H9 (cell line): ENCODE results near the gene DDX1. TPM values are rescaled to one million over a fixed set of nuclear protein-coding genes. Genes with fewer than 3 reads are reported as not detected.

ENCODE experiments used
- DNase-seq: peaks from one replicate; pipeline ENCODE4 v3.0.0-alpha.2; 2017
- H2AFZ ChIP-seq: one replicate; pipeline ENCODE4 v1.6.1; 2013; ENCODE audit warnings: mild to moderate bottlenecking, low read length, control low read depth, moderate library complexity
- H2AK5ac ChIP-seq: 2 replicates; pipeline ENCODE4 v1.6.1; 2013; ENCODE audit warnings: low read length, control low read depth, mixed read lengths; ENCODE audit not compliant: insufficient read length
- H2BK120ac ChIP-seq: one replicate; pipeline ENCODE4 v1.6.1; 2013; ENCODE audit warnings: low read depth, mild to moderate bottlenecking, low read length, control low read depth, inconsistent platforms; ENCODE audit not compliant: poor library complexity, severe bottlenecking
- H2BK12ac ChIP-seq: 2 replicates; pipeline ENCODE4 v1.6.1; 2013; ENCODE audit warnings: low read length, control low read depth, mixed read lengths, low read depth; ENCODE audit not compliant: insufficient read length
- H2BK15ac ChIP-seq: 2 replicates; pipeline ENCODE4 v1.6.1; 2013; ENCODE audit warnings: low read depth, low read length, control low read depth
- H2BK20ac ChIP-seq: one replicate; pipeline ENCODE4 v1.6.1; 2013; ENCODE audit warnings: low read depth, mild to moderate bottlenecking, low read length, control low read depth, inconsistent platforms; ENCODE audit not compliant: poor library complexity, severe bottlenecking
- H2BK5ac ChIP-seq: 2 replicates; pipeline ENCODE4 v1.6.1; 2013; ENCODE audit warnings: low read length, control low read depth, mixed read lengths; ENCODE audit not compliant: insufficient read length
- H3K14ac ChIP-seq: 2 replicates; pipeline ENCODE4 v1.6.1; 2013; ENCODE audit warnings: low read length, control low read depth; ENCODE audit not compliant: insufficient read depth
- H3K18ac ChIP-seq: 2 replicates; pipeline ENCODE4 v1.6.1; 2013; ENCODE audit warnings: low read depth, mild to moderate bottlenecking, mixed read lengths, low read length, control low read depth; ENCODE audit not compliant: insufficient read length
- H3K23ac ChIP-seq: 2 replicates; pipeline ENCODE4 v1.6.1; 2013; ENCODE audit warnings: low read length, control low read depth, mixed read lengths, low read depth; ENCODE audit not compliant: insufficient read length
- H3K23me2 ChIP-seq: 2 replicates; pipeline ENCODE4 v1.6.1; 2013; ENCODE audit warnings: low read depth, mild to moderate bottlenecking, mixed read lengths, low read length, control low read depth; ENCODE audit not compliant: insufficient read length, poor library complexity, severe bottlenecking
- H3K27ac ChIP-seq: 2 replicates; pipeline ENCODE4 v1.5.1; 2013; ENCODE audit warnings: low read length, control low read depth, mixed read lengths, low read depth; ENCODE audit not compliant: insufficient read length
- H3K27me3 ChIP-seq: 2 replicates; pipeline ENCODE4 v1.6.1; 2013; ENCODE audit warnings: low read length, control low read depth, inconsistent platforms; ENCODE audit not compliant: insufficient read depth
- H3K4ac ChIP-seq: 2 replicates; pipeline ENCODE4 v1.6.1; 2013; ENCODE audit warnings: low read depth, mild to moderate bottlenecking, control low read depth, inconsistent platforms, low read length, moderate library complexity
- H3K4me1 ChIP-seq: 2 replicates; pipeline ENCODE4 v1.6.1; 2013; ENCODE audit warnings: low read length, control low read depth, inconsistent platforms; ENCODE audit not compliant: insufficient read depth
- H3K4me2 ChIP-seq: 2 replicates; pipeline ENCODE4 v1.6.1; 2013; ENCODE audit warnings: low read length, control low read depth, mixed read lengths; ENCODE audit not compliant: insufficient read length, insufficient read depth
- H3K56ac ChIP-seq: 2 replicates; pipeline ENCODE4 v1.6.1; 2013; ENCODE audit warnings: low read depth, mild to moderate bottlenecking, mixed read lengths, low read length, control low read depth; ENCODE audit not compliant: insufficient read length
- H3K79me1 ChIP-seq: 2 replicates; pipeline ENCODE4 v1.6.1; 2013; ENCODE audit warnings: low read depth, mild to moderate bottlenecking, moderate library complexity, low read length, control low read depth, inconsistent platforms; ENCODE audit not compliant: insufficient read depth, poor library complexity, severe bottlenecking
- H3K79me2 ChIP-seq: 2 replicates; pipeline ENCODE4 v1.6.1; 2013; ENCODE audit warnings: low read length, control low read depth, inconsistent platforms; ENCODE audit not compliant: insufficient read depth
- H3K9ac ChIP-seq: 2 replicates; pipeline ENCODE4 v1.6.1; 2013; ENCODE audit warnings: low read length, control low read depth, mixed read lengths; ENCODE audit not compliant: insufficient read length; ENCODE audit errors: extremely low read depth
- H3K9me3 ChIP-seq: one replicate; pipeline ENCODE4 v1.6.1; 2013; ENCODE audit warnings: low read depth, low read length, inconsistent platforms; ENCODE audit not compliant: control insufficient read depth
- H3T11ph ChIP-seq: one replicate; pipeline ENCODE4 v1.6.1; 2013; ENCODE audit warnings: mild to moderate bottlenecking, low read length, control low read depth, inconsistent platforms
- H4K20me1 ChIP-seq: one replicate; pipeline ENCODE4 v1.6.1; 2013; ENCODE audit not compliant: control insufficient read depth, insufficient read length, insufficient read depth
- H4K5ac ChIP-seq: 2 replicates; pipeline ENCODE4 v1.6.1; 2013; ENCODE audit warnings: low read depth, mild to moderate bottlenecking, mixed read lengths, low read length, control low read depth; ENCODE audit not compliant: insufficient read length
- H4K8ac ChIP-seq: replicated peaks from 2 replicates; pipeline ENCODE4 v1.6.1; 2013; ENCODE audit warnings: low read length, control low read depth, mixed read lengths, low read depth; ENCODE audit not compliant: insufficient read length
- H4K91ac ChIP-seq: 2 replicates; pipeline ENCODE4 v1.6.1; 2013; ENCODE audit warnings: low read depth, mild to moderate bottlenecking, moderate library complexity, mixed read lengths, low read length, control low read depth; ENCODE audit not compliant: insufficient read length
- H3K27ac Mint-ChIP-seq, 3 experiments: 2 replicates in 2 of 3; 3 replicates in 1 of 3; pipeline ENCODE4 v1.8.0; 2020 to 2021; ENCODE audit warnings: mixed read lengths in 3 of 3, mild to moderate bottlenecking in 1 of 3, moderate library complexity in 1 of 3
- H3K27me3 Mint-ChIP-seq: 2 replicates; pipeline ENCODE4 v1.8.0; 2021; ENCODE audit warnings: low read depth, mild to moderate bottlenecking, moderate library complexity, mixed read lengths
- H3K36me3 Mint-ChIP-seq, 3 experiments: 2 replicates in 2 of 3; 3 replicates in 1 of 3; pipeline ENCODE4 v1.8.0; 2020 to 2021; ENCODE audit warnings: low read depth in 3 of 3, mixed read lengths in 3 of 3; ENCODE audit not compliant: insufficient read depth in 1 of 3
- H3K4me1 Mint-ChIP-seq, 2 experiments: 2 replicates each; pipeline ENCODE4 v1.8.0; 2020; ENCODE audit warnings: mixed read lengths in 2 of 2
- H3K4me3 Mint-ChIP-seq, 2 experiments: 2 replicates in 1 of 2; 3 replicates in 1 of 2; pipeline ENCODE4 v1.8.0; 2020 to 2021; ENCODE audit warnings: mild to moderate bottlenecking in 2 of 2, mixed read lengths in 2 of 2, moderate library complexity in 1 of 2
- H3K9me3 Mint-ChIP-seq, 2 experiments: 2 replicates in 1 of 2; 3 replicates in 1 of 2; pipeline ENCODE4 v1.8.0; 2020; ENCODE audit warnings: mild to moderate bottlenecking in 2 of 2, mixed read lengths in 2 of 2, moderate library complexity in 1 of 2
- WGBS: extraction: QIAGEN DNeasy Blood & Tissue Kit; methylation state at CpG from one replicate; pipeline ENCODE4 v1.1.7; 2013; ENCODE audit warnings: missing lambda C conversion rate, low lambda C conversion rate, mixed read lengths; ENCODE audit not compliant: insufficient read length; ENCODE audit errors: extremely low coverage; 5-methylcytosine and 5-hydroxymethylcytosine counted together
- total RNA-seq: library from RNA; stranded (reverse); gene quantifications from 2 replicates; pipeline ENCODE4 v1.2.1, GENCODE V29; 2021
- TF ChIP-seq, protein P1 (sequence below): fragments of 200-600 bp; sonication (generic); conservative IDR thresholded peaks from 3 replicates; pipeline ENCODE4 v1.8.0; 2021; ENCODE audit warnings: antibody characterized with exemption, mild to moderate bottlenecking

The DDX1 gene
- total RNA-seq, 1 experiment from 2014 or later = 120 TPM

DNA sequence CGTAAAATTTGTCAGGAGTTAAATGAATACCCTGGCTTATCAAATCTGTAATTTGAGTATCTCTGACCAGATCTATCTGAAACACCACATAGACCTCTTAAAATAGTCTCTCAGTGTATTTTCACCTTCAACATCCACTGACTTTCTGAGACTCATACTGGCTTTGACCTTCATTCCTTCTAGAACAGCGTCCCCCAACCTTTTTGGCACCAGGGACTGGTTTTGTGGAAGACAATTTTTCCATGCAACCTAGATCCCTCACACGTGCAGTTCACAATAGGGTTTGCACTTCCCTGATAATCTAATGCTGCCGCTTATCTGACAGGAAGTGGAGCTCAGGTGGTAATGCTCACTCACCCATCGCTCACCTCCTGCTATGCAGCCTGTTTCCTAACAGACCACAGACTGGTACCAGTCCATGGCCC lies 33.8 kb upstream of the DDX1 start:
- no peak overlapping the region for H4K8ac ChIP-seq
- H3K79me2 ChIP-seq = no peaks in the 10 kb centered on the region; the same call in 1 of the 2 replicates
- no peak overlapping the region for H3K56ac ChIP-seq
- 0 out of 2 replicates have a peak, but pooled peaks cover 3% of the 10 kb centered on the region for H3K4me1 ChIP-seq
- Mint-ChIP-seq H3K36me3 (peaks cover 0 to 2% (median 0%) of the 10 kb centered on the region in 3 experiments; a peak in 1 of 7 replicates), H3K9me3 (no peaks in the 10 kb centered on the region), H3K4me3 (no peak overlapping the region), H3K27me3 (no peaks in the 10 kb centered on the region), H3K27ac (no peak overlapping the region), H3K4me1 (peaks cover 13 to 20% of the 10 kb centered on the region in 2 experiments)
- peaks cover 12% of the 10 kb centered on the region for H3K23me2 ChIP-seq
- no CpG with 5 or more reads among the region's 5 CpGs for WGBS
- H3K4me2 ChIP-seq = no peak overlapping the region
- no peak overlapping the region for H2AK5ac ChIP-seq
- H2AFZ ChIP-seq = no peak overlapping the region
- no peak overlapping the region for H4K91ac ChIP-seq
- H3K9me3 ChIP-seq = no peaks in the 10 kb centered on the region
- TF ChIP-seq, protein P1, sequence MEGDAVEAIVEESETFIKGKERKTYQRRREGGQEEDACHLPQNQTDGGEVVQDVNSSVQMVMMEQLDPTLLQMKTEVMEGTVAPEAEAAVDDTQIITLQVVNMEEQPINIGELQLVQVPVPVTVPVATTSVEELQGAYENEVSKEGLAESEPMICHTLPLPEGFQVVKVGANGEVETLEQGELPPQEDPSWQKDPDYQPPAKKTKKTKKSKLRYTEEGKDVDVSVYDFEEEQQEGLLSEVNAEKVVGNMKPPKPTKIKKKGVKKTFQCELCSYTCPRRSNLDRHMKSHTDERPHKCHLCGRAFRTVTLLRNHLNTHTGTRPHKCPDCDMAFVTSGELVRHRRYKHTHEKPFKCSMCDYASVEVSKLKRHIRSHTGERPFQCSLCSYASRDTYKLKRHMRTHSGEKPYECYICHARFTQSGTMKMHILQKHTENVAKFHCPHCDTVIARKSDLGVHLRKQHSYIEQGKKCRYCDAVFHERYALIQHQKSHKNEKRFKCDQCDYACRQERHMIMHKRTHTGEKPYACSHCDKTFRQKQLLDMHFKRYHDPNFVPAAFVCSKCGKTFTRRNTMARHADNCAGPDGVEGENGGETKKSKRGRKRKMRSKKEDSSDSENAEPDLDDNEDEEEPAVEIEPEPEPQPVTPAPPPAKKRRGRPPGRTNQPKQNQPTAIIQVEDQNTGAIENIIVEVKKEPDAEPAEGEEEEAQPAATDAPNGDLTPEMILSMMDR = no peak
- no peak overlapping the region for H3K18ac ChIP-seq
- peaks cover 6% of the 10 kb centered on the region for H3K79me1 ChIP-seq
- no peak overlapping the region for H2BK120ac ChIP-seq
- H3K4ac ChIP-seq = no peak overlapping the region
- no peak overlapping the region for H3K9ac ChIP-seq
- H2BK12ac ChIP-seq = no peak overlapping the region
- H3K27me3 ChIP-seq = no peaks in the 10 kb centered on the region
- H4K5ac ChIP-seq = no peak overlapping the region
- no peak overlapping the region for H3K23ac ChIP-seq
- H3K27ac ChIP-seq = no peak overlapping the region
- no peak overlapping the region for H2BK20ac ChIP-seq
- no peak overlapping the region for H2BK5ac ChIP-seq
- DNase-seq = no peak
- H3T11ph ChIP-seq = no peak overlapping the region
- no peak overlapping the region for H2BK15ac ChIP-seq
- no peak overlapping the region for H3K14ac ChIP-seq
- H4K20me1 ChIP-seq = no peaks in the 10 kb centered on the region
